HUES64 (cell line): ENCODE results near the gene PDCD2.

Experiments used
- H3K27ac ChIP-seq: 2 replicates; pipeline ENCODE4 v1.7.0; 2013; ENCODE audit warnings: low read depth, low read length, inconsistent platforms
- H3K27me3 ChIP-seq: 2 replicates; pipeline ENCODE4 v1.6.1; 2013; ENCODE audit warnings: mild to moderate bottlenecking, low read length; ENCODE audit not compliant: insufficient read depth
- H3K36me3 ChIP-seq: 2 replicates; pipeline ENCODE4 v1.6.1; 2013; ENCODE audit warnings: mild to moderate bottlenecking, low read length; ENCODE audit not compliant: insufficient read depth
- H3K4me1 ChIP-seq: 2 replicates; pipeline ENCODE4 v1.6.1; 2013; ENCODE audit warnings: mild to moderate bottlenecking, low read length, moderate library complexity; ENCODE audit not compliant: insufficient read depth
- H3K4me3 ChIP-seq: 2 replicates; pipeline ENCODE4 v1.5.1; 2013; ENCODE audit warnings: mild to moderate bottlenecking, low read length, moderate library complexity
- H3K9ac ChIP-seq: 2 replicates; pipeline ENCODE4 v1.6.1; 2013; ENCODE audit warnings: mild to moderate bottlenecking, low read depth, low read length
- H3K9me3 ChIP-seq: 2 replicates; pipeline ENCODE4 v1.6.1; 2013; ENCODE audit warnings: low read depth, low read length; ENCODE audit not compliant: insufficient read depth
- WGBS: fragments of 150-250, 120-280 bp; methylation state at CpG from one replicate; pipeline ENCODE4 v1.1.7; 2013; ENCODE audit warnings: missing lambda C conversion rate; 5-methylcytosine and 5-hydroxymethylcytosine counted together

PDCD2 gene

GRCh38 chr6:170578909-170579308 is 5.5 kb downstream of the PDCD2 start:
- H3K4me1 ChIP-seq = peaks cover 4% of the 10 kb centered on the region; the same call in 1 of the 2 replicates
- no peak overlapping the region for H3K4me3 ChIP-seq
- H3K27me3 ChIP-seq = no peaks in the 10 kb centered on the region
- H3K36me3 ChIP-seq = peaks cover 91% of the 10 kb centered on the region
- no peak overlapping the region for H3K9ac ChIP-seq
- no peaks in the 10 kb centered on the region for H3K9me3 ChIP-seq
- no peak overlapping the region for H3K27ac ChIP-seq

GRCh38 chr6:170575250-170575649 is 9.2 kb downstream of the PDCD2 start:
- no peak overlapping the region for H3K4me3 ChIP-seq
- H3K36me3 ChIP-seq = peaks cover 99% of the 10 kb centered on the region
- H3K4me1 ChIP-seq = no peaks in the 10 kb centered on the region
- no peak overlapping the region for H3K9ac ChIP-seq
- H3K27me3 ChIP-seq = no peaks in the 10 kb centered on the region
- 85% methylated on average over 1 of the region's 1 CpG for WGBS
- no peaks in the 10 kb centered on the region for H3K9me3 ChIP-seq
- H3K27ac ChIP-seq = no peak overlapping the region

GRCh38 chr6:170572704-170573466 is 11.6 kb downstream of the PDCD2 start:
- Histone ChIP-seq H3K27me3 (no peaks in the 10 kb centered on the region), H3K4me1 (no peaks in the 10 kb centered on the region), H3K36me3 (peaks cover 95% of the 10 kb centered on the region), H3K4me3 (no peak overlapping the region), H3K27ac (no peak overlapping the region), H3K9ac (no peak overlapping the region), H3K9me3 (no peaks in the 10 kb centered on the region)
- 81% methylated on average over 2 of the region's 2 CpGs for WGBS

GRCh38 chr6:170564936-170565530 is 19.4 kb downstream of the PDCD2 start:
- Histone ChIP-seq H3K27ac (no peak overlapping the region), H3K9ac (no peak overlapping the region), H3K27me3 (no peaks in the 10 kb centered on the region), H3K36me3 (peaks cover 89% of the 10 kb centered on the region), H3K4me3 (no peak overlapping the region), H3K4me1 (no peaks in the 10 kb centered on the region), H3K9me3 (no peaks in the 10 kb centered on the region)
- WGBS = 92% methylated on average over 8 of the region's 8 CpGs

GRCh38 chr6:170561555-170561954 is 22.9 kb downstream of the PDCD2 start:
- Histone ChIP-seq H3K4me3 (no peak overlapping the region), H3K4me1 (no peaks in the 10 kb centered on the region), H3K9ac (no peak overlapping the region), H3K27me3 (no peaks in the 10 kb centered on the region), H3K9me3 (no peaks in the 10 kb centered on the region), H3K36me3 (peaks cover 86% of the 10 kb centered on the region), H3K27ac (no peak overlapping the region)
- 96% methylated on average over 3 of the region's 4 CpGs for WGBS

- Histone ChIP-seq H3K27me3 (no peaks in the 10 kb centered on the region), H3K36me3 (peaks cover 29% of the 10 kb centered on the region), H3K9me3 (no peaks in the 10 kb centered on the region), H3K27ac (no peak overlapping the region), H3K4me3 (peak overlapping the region; percentile 92), H3K4me1 (peaks cover 10% of the 10 kb centered on the region; the same call in 1 of the 2 replicates), H3K9ac (peak overlapping the region; percentile 80; the same call in 1 of the 2 replicates)
- WGBS = 54% methylated on average over 3 of the region's 3 CpGs
Observed at GRCh38 chr6:170555305-170555704, 29.1 kb downstream of the PDCD2 start.

- 3% methylated on average over 7 of the region's 7 CpGs for WGBS
- H3K27ac ChIP-seq = peak overlapping the region; percentile 75; the same call in 1 of the 2 replicates
Observed at GRCh38 chr6:170554796-170555137, 29.7 kb downstream of the PDCD2 start.

GRCh38 chr6:170554013-170554795 is 30.2 kb downstream of the PDCD2 start, which contains the start of gene TBP:
TSS of gene TBP (plus strand) at chr6:170554369. CDS start at chr6:170557030, 2,661 bp downstream.
- WGBS = under 1% methylated on average over 51 of the region's 51 CpGs
- Histone ChIP-seq H3K4me3 (peak within 1 kb of the TSS; percentile 92), H3K36me3 (peaks cover 29% of the 10 kb centered on the region), H3K27me3 (no peaks in the 10 kb centered on the region), H3K4me1 (peaks cover 10% of the 10 kb centered on the region; the same call in 1 of the 2 replicates), H3K9me3 (no peaks in the 10 kb centered on the region), H3K9ac (peak within 1 kb of the TSS; percentile 80), H3K27ac (peak within 1 kb of the TSS; percentile 96; the same call in 1 of the 2 replicates)

More at GRCh38 chr6:170554796-170555137, 29.7 kb downstream of the PDCD2 start:
- H3K9ac ChIP-seq = peak overlapping the region; percentile 80
- peak overlapping the region; percentile 92 for H3K4me3 ChIP-seq
- peaks cover 10% of the 10 kb centered on the region; the same call in 1 of the 2 replicates for H3K4me1 ChIP-seq
- H3K36me3 ChIP-seq = peaks cover 31% of the 10 kb centered on the region
- H3K9me3 ChIP-seq = no peaks in the 10 kb centered on the region
- no peaks in the 10 kb centered on the region for H3K27me3 ChIP-seq

GRCh38 chr6:170553534-170554012 is 30.9 kb downstream of the PDCD2 start:
- 1% methylated on average over 13 of the region's 13 CpGs for WGBS
- Histone ChIP-seq H3K9me3 (no peaks in the 10 kb centered on the region), H3K9ac (no peak overlapping the region), H3K27me3 (no peaks in the 10 kb centered on the region), H3K4me1 (peaks cover 10% of the 10 kb centered on the region; the same call in 1 of the 2 replicates), H3K27ac (no peak overlapping the region), H3K36me3 (peaks cover 30% of the 10 kb centered on the region), H3K4me3 (peak overlapping the region; percentile 92)

- Histone ChIP-seq H3K4me3 (peak within 1 kb of the TSS; percentile 92), H3K9me3 (no peaks in the 10 kb centered on the region), H3K36me3 (peaks cover 31% of the 10 kb centered on the region), H3K4me1 (peaks cover 10% of the 10 kb centered on the region; the same call in 1 of the 2 replicates), H3K27me3 (no peaks in the 10 kb centered on the region), H3K9ac (peak within 1 kb of the TSS; percentile 96), H3K27ac (peak within 1 kb of the TSS; percentile 96)
- under 1% methylated on average over 39 of the region's 41 CpGs for WGBS
Observed at GRCh38 chr6:170552765-170553533, 31.5 kb downstream of the PDCD2 start, which contains the start of gene PSMB1. TSS of gene PSMB1 (minus strand) at chr6:170553307. CDS start at chr6:170553242, 65 bp downstream.
